ENCODE data around the gene CHD2.
"Not testable (repeated sequence)": the region's sequence is repeated elsewhere in the genome, so short reads cannot be mapped to it uniquely, and the experiment has no call there.

CHD2 gene

GRCh38 chr15:92906563-92907081, 6.5 kb downstream of the CHD2 start:
- no peak for DNase-seq (ENCODE audit: low spot score)

GRCh38 chr15:92907229-92907628, 7.1 kb downstream of the CHD2 start:
- no peak for DNase-seq (ENCODE audit: low spot score)

- DNase-seq (ENCODE audit: low spot score): peak; percentile 70
Measured at GRCh38 chr15:92907896-92908712, 8.0 kb downstream of the CHD2 start.

- DNase-seq (ENCODE audit: low spot score): no peak
Measured at GRCh38 chr15:92908713-92909057, 8.6 kb downstream of the CHD2 start.

GRCh38 chr15:92909136-92909781, 9.1 kb downstream of the CHD2 start:
- DNase-seq (ENCODE audit: low spot score): peak; percentile 52

GRCh38 chr15:92910451-92910850, 10.3 kb downstream of the CHD2 start:
- DNase-seq (ENCODE audit: low spot score): no peak

GRCh38 chr15:92914103-92914499, 14.0 kb downstream of the CHD2 start:
- DNase-seq (ENCODE audit: low spot score): no peak

- DNase-seq (ENCODE audit: low spot score): no peak
Measured at GRCh38 chr15:92914768-92915221, 14.7 kb downstream of the CHD2 start.

- DNase-seq (ENCODE audit: low spot score): no peak
Measured at GRCh38 chr15:92915766-92916435, 15.8 kb downstream of the CHD2 start.

GRCh38 chr15:92917598-92918407, 17.7 kb downstream of the CHD2 start:
- DNase-seq (ENCODE audit: low spot score): peak; percentile 79

- DNase-seq (ENCODE audit: low spot score): not testable (repeated sequence)
Measured at GRCh38 chr15:92918881-92919280, 18.8 kb downstream of the CHD2 start.

- DNase-seq (ENCODE audit: low spot score): no peak
Measured at GRCh38 chr15:92920595-92921161, 20.6 kb downstream of the CHD2 start.

- DNase-seq (ENCODE audit: low spot score): no peak
Measured at GRCh38 chr15:92921215-92922131, 21.3 kb downstream of the CHD2 start.

- DNase-seq (ENCODE audit: low spot score): no peak
Measured at GRCh38 chr15:92922418-92923002, 22.4 kb downstream of the CHD2 start.

- DNase-seq (ENCODE audit: low spot score): peak; percentile 24
Measured at GRCh38 chr15:92924216-92924615, 24.1 kb downstream of the CHD2 start.

- no peak for DNase-seq (ENCODE audit: low spot score)
Measured at GRCh38 chr15:92925454-92925853, 25.3 kb downstream of the CHD2 start.

- DNase-seq (ENCODE audit: low spot score): no peak
Measured at GRCh38 chr15:92928225-92928750, 28.2 kb downstream of the CHD2 start.

GRCh38 chr15:92929002-92929401, 28.9 kb downstream of the CHD2 start:
- no peak for DNase-seq (ENCODE audit: low spot score)

GRCh38 chr15:92930054-92930621, 30.0 kb downstream of the CHD2 start:
- DNase-seq (ENCODE audit: low spot score): no peak
